Measurements from ENCODE around the gene TSPAN16. TPM values are rescaled to one million over a fixed set of nuclear protein-coding genes. Genes with fewer than 3 reads are reported as not detected.
"Not testable (repeated sequence)": the region's sequence is repeated elsewhere in the genome, so short reads cannot be mapped to it uniquely, and the experiment has no call there.

Gene TSPAN16
- total RNA-seq, 2 donors from 2014 or later = not detected

DNA sequence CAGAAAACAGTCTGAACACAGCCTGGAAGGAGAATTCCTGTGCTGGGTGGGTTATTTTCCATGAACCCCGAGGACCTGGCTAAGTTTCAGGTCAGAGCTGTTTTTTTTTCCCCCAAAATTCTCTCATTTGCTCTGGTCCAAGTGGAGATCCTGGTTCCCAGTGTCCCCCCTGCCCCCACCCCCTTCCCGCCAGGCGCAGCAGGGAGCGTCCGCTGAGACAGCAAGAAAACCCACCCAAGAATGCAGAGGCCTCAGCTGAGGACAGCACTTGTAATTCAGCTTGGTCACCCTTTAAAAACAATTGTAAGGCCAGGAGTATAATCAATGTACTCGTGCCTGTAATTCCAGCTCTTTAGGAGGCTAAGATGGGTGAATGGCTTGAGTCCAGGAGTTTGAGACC lies 11.4 kb upstream of the TSPAN16 start:
- H3K27me3 Mint-ChIP-seq = peaks cover 16% of the 10 kb centered on the region
- no peaks in the 10 kb centered on the region for H3K9me3 Mint-ChIP-seq

DNA sequence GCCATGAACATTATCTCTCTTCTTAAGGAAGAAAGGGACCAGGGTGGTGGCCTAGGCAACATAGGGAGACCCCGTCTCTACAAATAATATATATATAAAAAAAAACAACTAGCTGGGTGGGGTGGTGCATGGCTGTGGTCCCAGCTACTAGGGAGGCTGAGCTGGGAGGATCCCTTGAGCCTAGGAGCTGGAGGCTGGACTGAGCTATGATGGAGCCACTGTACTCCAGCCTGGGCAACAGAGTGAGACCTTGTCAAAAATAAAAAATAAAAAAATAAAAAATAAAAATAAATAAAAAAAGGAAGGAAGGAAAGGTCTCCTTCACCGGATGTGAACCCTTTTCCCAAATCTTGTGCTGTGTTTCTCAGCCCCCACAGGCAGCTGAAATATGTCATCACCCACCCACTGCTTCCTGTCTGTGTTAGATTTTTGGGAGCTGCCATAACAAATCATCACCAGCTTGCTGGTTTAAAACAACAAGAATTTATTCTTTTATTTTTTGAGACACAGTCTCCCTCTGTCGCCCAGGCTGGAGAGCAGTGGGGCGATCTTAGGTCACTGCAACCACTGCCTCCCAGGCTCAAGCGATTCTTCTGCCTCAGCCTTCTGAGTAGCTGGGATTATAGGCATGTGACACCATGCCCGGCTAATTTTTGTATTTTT lies 9.5 kb upstream of the TSPAN16 start:
- H3K27me3 Mint-ChIP-seq = peaks cover 16% of the 10 kb centered on the region
- H3K36me3 Mint-ChIP-seq (ENCODE audit: low read depth) = no peaks in the 10 kb centered on the region
- ATAC-seq (replicated peaks) = no peak
- no peaks in the 10 kb centered on the region for H3K4me1 Mint-ChIP-seq
- no peak overlapping the region for H3K4me3 Mint-ChIP-seq
- H3K27ac Mint-ChIP-seq = no peak overlapping the region
- no peaks in the 10 kb centered on the region for H3K9me3 Mint-ChIP-seq

More for the DNA sequence above, 11.4 kb upstream of the TSPAN16 start:
- H3K4me1 Mint-ChIP-seq = peaks cover 4% of the 10 kb centered on the region
- no peak for ATAC-seq (replicated peaks)
- no peak overlapping the region for H3K27ac Mint-ChIP-seq
- H3K4me3 Mint-ChIP-seq = no peak overlapping the region
- no peaks in the 10 kb centered on the region for H3K36me3 Mint-ChIP-seq (ENCODE audit: low read depth)

DNA sequence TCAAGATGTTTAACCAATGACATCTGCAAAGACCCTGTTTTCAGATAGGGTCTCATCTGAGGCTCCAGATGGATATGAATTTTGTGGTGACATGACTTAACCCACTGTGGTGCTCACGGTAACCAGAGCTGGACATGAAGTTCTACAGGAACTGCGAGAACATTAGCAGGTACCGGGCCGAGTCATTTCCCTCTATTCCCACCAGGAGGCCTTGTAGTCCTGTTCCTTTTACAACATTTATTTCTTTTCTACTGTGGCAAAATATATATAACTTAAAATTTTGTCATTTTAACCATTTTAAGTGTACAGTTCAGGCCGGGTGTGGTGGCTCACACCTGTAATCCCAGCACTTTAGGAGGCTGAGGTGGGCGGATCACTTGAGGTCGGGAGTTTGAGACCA lies 7.6 kb upstream of the TSPAN16 start:
- H3K9me3 Mint-ChIP-seq = no peaks in the 10 kb centered on the region
- no peaks in the 10 kb centered on the region for H3K4me1 Mint-ChIP-seq
- H3K27me3 Mint-ChIP-seq = peaks cover 12% of the 10 kb centered on the region
- no peak overlapping the region for H3K4me3 Mint-ChIP-seq
- H3K27ac Mint-ChIP-seq = no peak overlapping the region
- ATAC-seq (replicated peaks) = no peak
- no peaks in the 10 kb centered on the region for H3K36me3 Mint-ChIP-seq (ENCODE audit: low read depth)

DNA sequence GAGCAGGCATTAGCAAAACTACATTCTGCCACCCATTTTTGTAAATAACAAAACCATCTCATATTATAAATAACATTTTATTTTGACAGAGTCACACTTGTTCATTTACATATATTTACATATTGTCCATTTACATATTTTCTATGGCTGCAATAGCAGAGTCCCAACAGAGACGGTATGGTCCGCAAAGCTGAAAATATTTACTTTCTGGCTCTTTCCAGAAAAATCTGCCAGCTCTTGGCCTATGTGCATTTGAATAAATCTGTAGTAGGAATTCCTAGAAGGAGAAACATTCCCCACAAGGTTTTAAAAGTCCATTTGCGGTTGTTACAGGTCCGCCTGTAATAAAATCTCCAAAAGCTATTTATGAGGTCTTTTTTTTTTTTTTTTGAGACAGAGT lies 5.7 kb upstream of the TSPAN16 start:
- Mint-ChIP-seq H3K4me3 (no peak overlapping the region), H3K27ac (no peak overlapping the region), H3K27me3 (peaks cover 12% of the 10 kb centered on the region), H3K36me3 (ENCODE audit: low read depth) (no peaks in the 10 kb centered on the region), H3K4me1 (peaks cover 6% of the 10 kb centered on the region), H3K9me3 (no peaks in the 10 kb centered on the region)
- no peak for ATAC-seq (replicated peaks)

DNA sequence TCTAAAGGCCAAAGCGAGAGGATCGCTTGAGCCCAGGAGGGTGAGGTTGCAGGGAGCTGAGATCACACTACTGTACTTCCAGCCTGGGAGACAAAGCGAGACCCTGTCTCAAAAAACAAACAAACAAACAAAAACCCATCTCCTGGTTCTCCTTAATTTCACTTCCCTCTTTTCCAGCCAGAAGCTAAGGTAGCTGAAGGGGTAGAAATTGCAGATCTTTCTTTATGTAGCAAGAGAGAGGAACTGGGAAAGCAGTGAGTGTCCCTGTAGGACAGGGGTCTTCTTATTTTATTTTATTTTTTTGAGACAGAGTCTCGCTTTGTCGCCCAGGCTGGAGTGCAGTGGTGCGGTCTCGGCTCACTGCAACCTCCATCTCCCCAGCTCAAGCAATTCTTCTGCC lies 4.5 kb upstream of the TSPAN16 start:
- Mint-ChIP-seq H3K4me1 (peaks cover 6% of the 10 kb centered on the region), H3K27ac (no peak overlapping the region), H3K36me3 (ENCODE audit: low read depth) (no peaks in the 10 kb centered on the region), H3K4me3 (no peak overlapping the region), H3K27me3 (peaks cover 12% of the 10 kb centered on the region), H3K9me3 (no peaks in the 10 kb centered on the region)
- ATAC-seq (replicated peaks) = no peak

DNA sequence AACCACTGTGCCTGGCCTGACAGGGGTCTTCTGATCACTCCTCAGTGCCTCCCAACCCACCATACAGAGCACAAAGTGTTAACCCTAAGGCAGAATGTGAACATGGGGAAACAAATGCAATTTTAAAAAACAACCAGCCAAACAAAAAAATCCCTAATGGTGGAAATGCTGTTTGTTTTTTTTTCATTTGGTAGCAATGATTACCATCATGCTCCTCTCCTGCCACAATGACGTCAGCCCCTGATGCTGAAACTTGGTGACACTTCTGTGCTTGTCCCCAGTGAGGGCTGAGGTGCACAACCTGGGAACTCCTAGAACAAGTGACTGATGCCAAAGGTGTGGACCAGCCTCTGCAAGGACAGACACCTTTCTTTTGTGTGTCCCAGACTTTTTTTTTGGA lies 4.0 kb upstream of the TSPAN16 start:
- H3K4me3 Mint-ChIP-seq = no peak overlapping the region
- peaks cover 6% of the 10 kb centered on the region for H3K4me1 Mint-ChIP-seq
- ATAC-seq (replicated peaks) = no peak
- H3K9me3 Mint-ChIP-seq = no peaks in the 10 kb centered on the region
- H3K27ac Mint-ChIP-seq = no peak overlapping the region
- H3K27me3 Mint-ChIP-seq = peaks cover 11% of the 10 kb centered on the region
- H3K36me3 Mint-ChIP-seq (ENCODE audit: low read depth) = no peaks in the 10 kb centered on the region

DNA sequence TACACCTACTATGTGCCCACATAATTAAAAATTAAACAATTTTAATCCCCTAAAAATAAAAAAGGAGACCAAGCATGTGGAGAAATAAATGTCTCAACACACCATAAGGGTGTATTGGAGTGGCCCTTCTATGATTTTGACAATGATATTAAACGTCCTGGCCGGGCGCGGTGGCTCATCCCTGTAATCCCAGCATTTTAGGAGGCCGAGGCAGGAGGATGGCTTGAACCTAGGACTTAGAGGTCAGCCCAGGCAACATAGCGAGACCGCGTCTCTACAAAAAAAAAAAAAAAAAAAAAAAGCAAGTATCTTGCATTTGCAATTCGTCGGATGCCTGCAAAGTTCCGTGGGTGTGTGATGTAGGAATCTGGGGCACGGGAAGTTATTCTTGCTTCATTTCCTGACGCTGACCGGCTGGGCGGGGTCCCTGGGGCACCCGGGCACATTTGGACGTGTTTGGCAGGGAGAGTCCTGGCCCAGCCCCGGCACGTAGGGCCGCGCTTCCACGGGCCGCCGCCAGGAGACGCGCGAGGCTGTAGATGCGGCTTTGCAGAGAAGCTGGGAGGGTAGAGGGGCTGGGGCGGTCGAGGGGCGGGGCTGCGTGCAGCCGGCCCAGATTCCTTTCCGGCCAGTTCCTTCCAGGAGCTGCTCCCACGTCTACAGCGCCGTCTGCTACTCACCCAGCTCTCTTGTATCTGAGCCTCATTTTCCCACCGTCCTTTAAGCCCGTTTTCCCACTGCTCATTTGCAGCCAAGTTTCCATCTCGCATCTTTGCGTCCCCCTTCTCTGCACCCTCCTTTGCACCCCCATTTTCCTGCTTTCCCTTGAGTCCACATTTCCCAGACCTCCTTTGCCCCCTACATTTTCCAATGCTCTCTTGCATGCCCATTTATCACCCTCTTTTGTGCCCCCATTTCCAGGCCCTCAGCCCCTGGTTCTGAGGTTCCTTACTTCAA lies 2.2 kb upstream of the TSPAN16 start:
- Mint-ChIP-seq H3K9me3 (no peaks in the 10 kb centered on the region), H3K27me3 (peaks cover 7% of the 10 kb centered on the region), H3K27ac (no peak overlapping the region), H3K36me3 (ENCODE audit: low read depth) (no peaks in the 10 kb centered on the region), H3K4me1 (peaks cover 6% of the 10 kb centered on the region), H3K4me3 (peak overlapping the region; percentile 58)
- ATAC-seq (replicated peaks) = peak; percentile 98

DNA sequence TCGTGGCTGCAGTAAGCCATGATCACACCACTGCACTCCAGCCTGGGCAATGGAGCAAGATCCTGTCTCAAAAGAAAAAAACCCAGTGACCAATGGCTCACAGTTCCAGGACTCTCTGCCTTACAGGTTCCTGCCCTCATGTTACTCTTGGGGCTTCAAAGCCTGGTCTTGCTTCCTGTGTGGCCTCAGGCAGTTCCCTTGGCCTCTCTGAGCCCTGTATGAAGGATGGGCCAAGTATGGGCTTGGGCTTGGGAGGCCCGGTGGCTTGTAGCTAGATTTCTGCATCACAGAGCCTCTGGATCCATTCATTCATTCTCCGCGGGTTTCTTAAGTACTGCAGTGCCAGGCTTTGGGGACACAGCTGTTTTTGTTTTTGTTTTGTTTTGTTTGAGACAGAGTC lies 780 bp upstream of the TSPAN16 start:
- Mint-ChIP-seq H3K27ac (no peak overlapping the region), H3K4me1 (peaks cover 6% of the 10 kb centered on the region), H3K9me3 (no peaks in the 10 kb centered on the region), H3K36me3 (ENCODE audit: low read depth) (no peaks in the 10 kb centered on the region), H3K4me3 (no peak overlapping the region), H3K27me3 (peaks cover 3% of the 10 kb centered on the region)
- no peak for ATAC-seq (replicated peaks)

DNA sequence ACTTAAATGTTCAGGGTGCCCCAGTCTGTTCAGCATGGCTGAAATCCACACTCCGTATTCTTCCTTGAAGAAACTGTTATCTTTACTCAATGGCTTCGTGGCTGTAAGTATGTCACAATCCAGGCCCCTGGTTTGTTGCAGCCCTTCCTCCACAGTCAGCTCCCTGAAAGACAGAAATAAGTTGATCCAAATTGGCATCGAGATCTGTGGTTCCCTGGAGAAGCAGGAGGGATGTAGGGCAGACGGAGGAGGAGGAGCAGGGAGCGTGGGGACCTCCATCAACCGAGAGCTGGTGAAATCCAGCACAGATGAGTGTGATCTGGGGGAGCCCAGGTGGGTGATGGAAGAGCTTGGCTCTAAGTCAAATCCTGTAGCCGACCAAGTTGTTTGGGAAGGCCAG lies 304 bp downstream of the TSPAN16 start:
- no peak for ATAC-seq (replicated peaks)
- Mint-ChIP-seq H3K4me1 (peaks cover 6% of the 10 kb centered on the region), H3K36me3 (ENCODE audit: low read depth) (no peaks in the 10 kb centered on the region), H3K27me3 (peaks cover 3% of the 10 kb centered on the region), H3K27ac (no peak overlapping the region), H3K9me3 (no peaks in the 10 kb centered on the region), H3K4me3 (no peak overlapping the region)

DNA sequence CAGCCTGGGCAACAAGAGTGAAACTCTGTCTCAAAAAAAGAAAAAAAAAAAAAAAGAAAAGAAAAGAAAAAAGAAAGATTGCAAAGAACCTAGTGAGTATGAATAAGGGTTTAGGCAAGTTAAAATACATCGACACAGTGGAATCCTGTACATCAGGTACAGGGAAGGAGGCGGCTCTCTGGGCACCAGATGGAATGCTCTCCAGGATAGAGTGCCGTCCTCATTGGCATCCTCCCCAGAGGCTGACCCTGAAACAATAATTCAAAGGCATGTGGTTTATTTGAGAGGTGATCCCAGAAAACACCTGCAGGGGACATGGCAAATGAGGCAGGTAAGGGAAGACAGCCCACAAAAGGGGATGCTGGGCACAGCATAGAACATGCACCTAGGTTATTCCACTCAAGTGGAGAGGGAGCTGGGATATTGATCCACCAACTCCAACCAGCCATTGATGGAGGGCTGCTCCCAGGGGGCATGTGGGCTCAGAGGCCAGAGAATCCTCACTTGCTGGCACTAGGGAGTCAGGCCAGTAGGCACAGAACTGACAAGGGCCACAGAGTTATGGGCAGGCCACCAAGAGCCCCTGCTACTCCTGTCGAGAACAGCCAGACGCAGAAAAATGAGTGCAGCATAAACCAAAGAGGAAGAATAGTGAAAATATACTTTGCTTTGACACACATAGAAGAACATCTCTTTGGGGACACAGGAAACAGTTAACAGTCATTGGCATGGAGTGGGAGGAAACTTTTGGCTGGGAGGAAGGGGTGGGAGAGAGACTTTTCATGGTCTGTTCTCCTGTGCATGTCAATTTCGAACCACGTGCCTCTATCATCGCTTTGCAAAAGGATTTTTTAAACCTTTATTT lies 4.2 kb downstream of the TSPAN16 start:
- H3K4me1 Mint-ChIP-seq = no peaks in the 10 kb centered on the region
- no peaks in the 10 kb centered on the region for H3K9me3 Mint-ChIP-seq
- no peak overlapping the region for H3K27ac Mint-ChIP-seq
- no peak overlapping the region for H3K4me3 Mint-ChIP-seq
- no peaks in the 10 kb centered on the region for H3K36me3 Mint-ChIP-seq (ENCODE audit: low read depth)
- peaks cover 3% of the 10 kb centered on the region for H3K27me3 Mint-ChIP-seq
- ATAC-seq (replicated peaks) = no peak

DNA sequence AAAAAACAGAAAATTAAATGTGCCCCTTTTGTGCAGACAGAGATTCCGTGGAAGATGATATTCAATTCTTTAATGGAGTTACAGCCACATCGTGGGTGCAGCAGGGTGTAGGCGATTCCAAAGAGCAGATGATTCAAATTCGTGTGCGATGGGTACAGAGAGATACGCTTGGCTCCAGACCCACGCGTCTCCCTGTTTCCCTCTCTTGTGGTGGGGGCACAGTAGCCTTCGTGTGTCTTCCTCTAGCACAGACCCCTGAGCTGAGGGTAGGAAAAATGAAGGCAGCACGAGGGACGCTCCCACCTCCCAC lies 4.8 kb downstream of the TSPAN16 start:
- Mint-ChIP-seq H3K4me1 (no peaks in the 10 kb centered on the region), H3K27me3 (peaks cover 3% of the 10 kb centered on the region), H3K9me3 (no peaks in the 10 kb centered on the region), H3K27ac (no peak overlapping the region), H3K36me3 (ENCODE audit: low read depth) (no peaks in the 10 kb centered on the region), H3K4me3 (no peak overlapping the region)
- no peak for ATAC-seq (replicated peaks)

DNA sequence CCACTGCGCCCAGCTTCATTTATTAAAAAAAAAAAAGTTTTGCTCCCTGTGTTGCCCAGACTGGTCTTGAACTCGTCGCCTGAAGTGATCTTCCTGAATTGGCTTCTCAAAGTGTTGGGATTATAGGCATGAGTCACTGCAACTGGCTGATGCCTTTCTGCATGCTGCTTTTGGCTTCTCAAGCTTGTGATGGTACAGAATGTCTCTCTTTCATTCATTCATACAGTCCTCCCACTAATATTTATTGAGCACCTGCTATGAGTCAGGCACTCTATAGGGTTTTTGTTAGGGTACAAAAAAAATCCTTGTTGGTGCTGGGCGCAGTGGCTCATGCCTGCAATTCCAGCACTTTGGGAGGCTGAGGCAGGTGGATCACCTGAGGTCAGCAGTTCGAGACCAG lies 9.0 kb downstream of the TSPAN16 start:
- H3K9me3 Mint-ChIP-seq = no peaks in the 10 kb centered on the region
- no peak overlapping the region for H3K4me3 Mint-ChIP-seq
- H3K4me1 Mint-ChIP-seq = no peaks in the 10 kb centered on the region
- H3K27ac Mint-ChIP-seq = no peak overlapping the region
- H3K27me3 Mint-ChIP-seq = peaks cover 8% of the 10 kb centered on the region
- no peaks in the 10 kb centered on the region for H3K36me3 Mint-ChIP-seq (ENCODE audit: low read depth)
- no peak for ATAC-seq (replicated peaks)

DNA sequence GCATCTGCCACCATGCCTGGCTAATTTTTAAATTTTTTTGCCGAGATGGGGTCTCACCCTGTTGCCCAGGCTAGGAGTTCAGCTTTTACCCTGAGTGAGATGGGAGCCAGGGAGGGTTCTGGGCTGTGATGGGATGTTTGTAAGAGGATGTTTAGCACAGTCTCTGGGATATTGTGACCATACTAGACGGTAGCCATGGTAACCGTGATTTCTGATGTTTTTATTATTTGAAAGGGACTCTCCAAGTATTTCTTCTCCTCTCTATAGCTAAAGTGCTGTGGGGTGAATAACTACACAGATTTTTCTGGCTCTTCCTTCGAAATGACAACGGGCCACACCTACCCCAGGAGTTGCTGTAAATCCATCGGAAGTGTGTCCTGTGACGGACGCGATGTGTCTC lies 10.4 kb downstream of the TSPAN16 start:
- Mint-ChIP-seq H3K9me3 (no peaks in the 10 kb centered on the region), H3K36me3 (ENCODE audit: low read depth) (no peaks in the 10 kb centered on the region), H3K4me1 (no peaks in the 10 kb centered on the region), H3K27ac (no peak overlapping the region), H3K27me3 (peaks cover 8% of the 10 kb centered on the region), H3K4me3 (no peak overlapping the region)
- no peak for ATAC-seq (replicated peaks)

DNA sequence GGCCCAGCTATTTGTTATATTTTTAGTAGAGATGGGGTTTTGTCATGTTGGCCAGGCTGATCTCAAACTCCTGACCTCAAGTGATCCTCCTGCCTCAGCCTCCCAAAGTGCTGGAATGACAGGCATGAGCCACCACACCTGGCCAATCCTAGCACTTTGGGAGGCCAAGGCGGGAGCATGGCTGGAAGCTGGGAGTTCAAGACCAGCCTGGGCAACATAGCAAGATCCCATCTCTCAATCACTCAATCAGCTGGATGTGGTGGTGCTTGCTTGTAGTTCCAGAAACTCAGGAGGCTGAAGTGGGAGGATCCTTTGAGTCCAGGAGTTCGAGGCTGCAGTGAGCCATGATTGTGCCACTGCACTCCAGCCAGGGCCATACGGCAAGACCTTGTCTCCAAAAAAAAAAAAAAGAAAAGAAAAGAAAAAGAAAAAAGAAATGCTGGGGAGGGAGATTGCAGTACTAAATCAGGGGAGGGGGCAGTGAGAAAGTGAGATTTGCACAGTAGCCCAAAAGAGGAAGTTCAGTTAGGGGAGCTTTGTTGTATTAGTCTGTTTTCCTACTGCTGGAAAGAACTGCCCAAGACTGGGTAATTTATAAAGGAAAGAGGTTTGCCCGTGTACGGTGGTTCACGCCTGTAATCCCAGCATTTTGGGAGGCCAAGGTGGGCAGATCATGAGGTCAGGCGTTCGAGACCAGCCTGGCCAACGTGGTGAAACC lies 24.5 kb downstream of the TSPAN16 start:
- H3K9me3 Mint-ChIP-seq; H3K27me3 Mint-ChIP-seq; H3K27ac Mint-ChIP-seq; ATAC-seq (replicated peaks); H3K4me1 Mint-ChIP-seq; H3K36me3 Mint-ChIP-seq (ENCODE audit: low read depth); H3K4me3 Mint-ChIP-seq: not testable (repeated sequence)

Measured in activated T-helper 17 cell treated with anti-CD3 and anti-CD28 coated beads, Interleukin-2, amount 50 U/mL, for 72 hours (primary cell).